Measurements from ENCODE around the gene FGF14.

The FGF14 gene

DNA sequence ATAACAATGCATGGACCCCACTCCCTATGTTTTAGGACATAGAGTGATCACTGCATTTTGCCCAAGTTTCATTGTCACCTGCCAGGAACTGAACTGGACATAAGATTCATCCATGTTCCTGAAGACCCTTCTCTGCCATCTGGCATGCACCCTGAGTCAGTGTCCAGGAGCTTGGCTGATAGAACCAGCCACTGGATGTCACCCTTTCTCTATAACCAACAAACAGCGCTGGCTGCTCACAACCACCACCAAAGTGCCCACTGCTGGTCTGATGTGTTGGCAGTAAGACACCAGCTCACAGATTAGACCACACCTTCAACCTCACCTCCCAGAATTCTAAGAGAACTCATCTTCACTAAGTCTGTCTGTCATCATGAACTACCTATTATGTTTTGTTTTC is 616.0 kb downstream of the FGF14 start:
- H3K9me3 ChIP-seq (ENCODE audit: severe bottlenecking): no peaks in the 10 kb centered on the region
- peak; percentile 75 for ATAC-seq (ENCODE audit: low read depth)
- H3K27me3 ChIP-seq (ENCODE audit: insufficient read depth, poor library complexity, severe bottlenecking): peaks cover 6% of the 10 kb centered on the region
- H3K36me3 ChIP-seq (ENCODE audit: low read depth): no peaks in the 10 kb centered on the region
- DNase-seq (ENCODE audit: low spot score): no peak
- H3K27ac ChIP-seq (ENCODE audit: poor library complexity, severe bottlenecking): no peak overlapping the region
- H3K4me3 ChIP-seq (ENCODE audit: severe bottlenecking): no peak overlapping the region
- peak; percentile 39 for TF ChIP-seq CTCF (IDR thresholded peaks at IDR 0.05; ENCODE audit: poor library complexity, severe bottlenecking)
- H3K4me1 ChIP-seq (ENCODE audit: insufficient read depth, poor library complexity, severe bottlenecking): no peaks in the 10 kb centered on the region

DNA sequence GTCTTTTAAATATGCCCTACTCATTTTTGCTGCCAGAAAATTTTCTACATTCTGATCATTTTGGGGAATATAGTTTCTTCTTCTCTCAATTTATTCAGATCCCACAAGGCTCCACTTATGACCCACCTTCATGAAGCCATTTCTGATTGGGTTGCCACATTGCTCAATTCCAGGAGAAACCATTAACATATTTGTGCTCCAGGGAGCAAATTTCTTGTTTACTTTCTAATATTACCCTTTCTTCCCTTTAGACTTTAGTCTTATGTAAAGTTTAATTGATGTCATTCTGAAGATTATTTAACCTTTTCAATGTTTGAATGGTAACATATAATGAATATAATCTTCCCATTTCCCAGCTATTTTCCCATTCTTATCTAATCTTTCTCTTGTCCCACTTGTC is 617.5 kb downstream of the FGF14 start:
- H3K27me3 ChIP-seq (ENCODE audit: insufficient read depth, poor library complexity, severe bottlenecking): peaks cover 6% of the 10 kb centered on the region
- no peak for TF ChIP-seq CTCF (IDR thresholded peaks at IDR 0.05; ENCODE audit: poor library complexity, severe bottlenecking)
- H3K4me1 ChIP-seq (ENCODE audit: insufficient read depth, poor library complexity, severe bottlenecking): no peaks in the 10 kb centered on the region
- H3K4me3 ChIP-seq (ENCODE audit: severe bottlenecking): no peak overlapping the region
- no peaks in the 10 kb centered on the region for H3K9me3 ChIP-seq (ENCODE audit: severe bottlenecking)
- no peak for DNase-seq (ENCODE audit: low spot score)
- H3K36me3 ChIP-seq (ENCODE audit: low read depth): no peaks in the 10 kb centered on the region
- H3K27ac ChIP-seq (ENCODE audit: poor library complexity, severe bottlenecking): no peak overlapping the region
- no peak for ATAC-seq (ENCODE audit: low read depth)

DNA sequence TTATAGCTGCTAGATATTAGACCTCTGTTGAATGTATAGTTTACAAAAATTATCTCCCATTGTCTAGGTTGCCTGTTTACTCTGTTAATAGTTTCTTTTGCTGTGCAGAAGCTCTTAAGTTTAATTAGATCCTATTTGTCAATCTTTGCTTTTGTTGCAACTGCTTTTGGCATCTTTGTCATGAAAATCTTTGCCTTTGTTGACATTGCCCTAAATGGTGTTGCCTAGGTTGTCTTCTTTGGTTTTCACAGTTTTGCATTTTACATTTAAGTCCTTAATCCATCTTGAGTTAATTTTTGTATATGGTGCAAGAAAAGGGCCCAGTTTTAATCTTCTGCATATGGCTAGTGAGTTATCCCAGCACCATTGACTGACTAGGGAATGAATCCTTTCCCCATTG is 618.3 kb downstream of the FGF14 start:
- DNase-seq (ENCODE audit: low spot score): no peak
- Histone ChIP-seq H3K27ac (ENCODE audit: poor library complexity, severe bottlenecking) (no peak overlapping the region), H3K4me1 (ENCODE audit: insufficient read depth, poor library complexity, severe bottlenecking) (no peaks in the 10 kb centered on the region), H3K36me3 (ENCODE audit: low read depth) (no peaks in the 10 kb centered on the region), H3K4me3 (ENCODE audit: severe bottlenecking) (no peak overlapping the region), H3K27me3 (ENCODE audit: insufficient read depth, poor library complexity, severe bottlenecking) (peaks cover 6% of the 10 kb centered on the region), H3K9me3 (ENCODE audit: severe bottlenecking) (no peaks in the 10 kb centered on the region)
- no peak for ATAC-seq (ENCODE audit: low read depth)
- no peak for TF ChIP-seq CTCF (IDR thresholded peaks at IDR 0.05; ENCODE audit: poor library complexity, severe bottlenecking)

- no peak for ATAC-seq (ENCODE audit: low read depth)
- TF ChIP-seq CTCF (IDR thresholded peaks at IDR 0.05; ENCODE audit: poor library complexity, severe bottlenecking): no peak
- Histone ChIP-seq H3K9me3 (ENCODE audit: severe bottlenecking) (no peaks in the 10 kb centered on the region), H3K36me3 (ENCODE audit: low read depth) (no peaks in the 10 kb centered on the region), H3K4me3 (ENCODE audit: severe bottlenecking) (no peak overlapping the region), H3K27ac (ENCODE audit: poor library complexity, severe bottlenecking) (no peak overlapping the region), H3K27me3 (ENCODE audit: insufficient read depth, poor library complexity, severe bottlenecking) (no peaks in the 10 kb centered on the region), H3K4me1 (ENCODE audit: insufficient read depth, poor library complexity, severe bottlenecking) (no peaks in the 10 kb centered on the region)
- no peak for DNase-seq (ENCODE audit: low spot score)
Observed at GRCh38 chr13:101780211-101780610, 621.6 kb downstream of the FGF14 start.

DNA sequence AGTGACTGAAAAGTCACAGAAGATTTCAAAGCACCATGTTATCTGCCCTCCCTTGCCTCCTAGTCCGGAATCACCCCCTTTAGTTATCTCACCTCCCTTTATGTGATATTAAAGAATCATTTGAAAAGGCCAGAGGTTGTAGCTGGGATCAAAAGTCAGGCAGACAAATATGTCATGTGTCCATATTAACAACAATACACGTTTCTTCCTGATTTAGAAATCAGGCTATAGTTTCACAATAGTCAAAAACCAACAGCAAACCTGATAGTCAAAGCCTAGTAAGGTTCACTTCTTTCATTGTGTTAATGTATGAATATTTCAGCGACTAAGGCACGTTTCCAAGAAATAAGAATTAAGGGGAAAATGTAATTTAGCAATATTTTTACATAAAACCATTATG is 622.7 kb downstream of the FGF14 start:
- Histone ChIP-seq H3K27me3 (ENCODE audit: insufficient read depth, poor library complexity, severe bottlenecking) (no peaks in the 10 kb centered on the region), H3K27ac (ENCODE audit: poor library complexity, severe bottlenecking) (no peak overlapping the region), H3K36me3 (ENCODE audit: low read depth) (no peaks in the 10 kb centered on the region), H3K4me3 (ENCODE audit: severe bottlenecking) (no peak overlapping the region), H3K9me3 (ENCODE audit: severe bottlenecking) (no peaks in the 10 kb centered on the region), H3K4me1 (ENCODE audit: insufficient read depth, poor library complexity, severe bottlenecking) (no peaks in the 10 kb centered on the region)
- ATAC-seq (ENCODE audit: low read depth): no peak
- no peak for TF ChIP-seq CTCF (IDR thresholded peaks at IDR 0.05; ENCODE audit: poor library complexity, severe bottlenecking)
- no peak for DNase-seq (ENCODE audit: low spot score)
